Subcutaneous abdominal adipose tissue (tissue), 5 donors: ENCODE measurements around the gene HSP90B1.

Source experiments
- H3K27ac ChIP-seq: one replicate; pipeline ENCODE4 v1.7.0; 2013; ENCODE audit warnings: low read depth, mild to moderate bottlenecking, inconsistent platforms, low read length, moderate library complexity
- H3K27me3 ChIP-seq, 5 donors: one replicate each; pipeline ENCODE4 v1.7.0; 2013; ENCODE audit warnings: low read length in 5 of 5, inconsistent platforms in 1 of 5; ENCODE audit not compliant: control insufficient read depth in 5 of 5, insufficient read depth in 4 of 5
- H3K36me3 ChIP-seq, 5 donors: one replicate each; pipeline ENCODE4 v1.7.0; 2013; ENCODE audit warnings: low read length in 5 of 5; ENCODE audit not compliant: control insufficient read depth in 5 of 5, insufficient read depth in 5 of 5
- H3K4me1 ChIP-seq, 5 donors: one replicate each; pipeline ENCODE4 v1.7.0; 2013; ENCODE audit warnings: low read length in 5 of 5, mild to moderate bottlenecking in 3 of 5, moderate library complexity in 1 of 5; ENCODE audit not compliant: control insufficient read depth in 5 of 5, insufficient read depth in 5 of 5
- H3K4me3 ChIP-seq, 5 donors: one replicate each; pipeline ENCODE4 v1.7.0; 2013; ENCODE audit warnings: low read length in 5 of 5, low read depth in 1 of 5
- H3K9ac ChIP-seq, 5 donors: one replicate each; pipeline ENCODE4 v1.7.0; 2013; ENCODE audit warnings: low read length in 5 of 5, mild to moderate bottlenecking in 4 of 5, moderate library complexity in 3 of 5
- H3K9me3 ChIP-seq, 5 donors: one replicate each; pipeline ENCODE4 v1.7.0; 2013; ENCODE audit warnings: low read length in 5 of 5; ENCODE audit not compliant: control insufficient read depth in 5 of 5
- donor health status: healthy.
- donor health status: healthy.
- donor health status: healthy.
- donor health status: healthy.
- donor health status: healthy.

Gene HSP90B1

DNA sequence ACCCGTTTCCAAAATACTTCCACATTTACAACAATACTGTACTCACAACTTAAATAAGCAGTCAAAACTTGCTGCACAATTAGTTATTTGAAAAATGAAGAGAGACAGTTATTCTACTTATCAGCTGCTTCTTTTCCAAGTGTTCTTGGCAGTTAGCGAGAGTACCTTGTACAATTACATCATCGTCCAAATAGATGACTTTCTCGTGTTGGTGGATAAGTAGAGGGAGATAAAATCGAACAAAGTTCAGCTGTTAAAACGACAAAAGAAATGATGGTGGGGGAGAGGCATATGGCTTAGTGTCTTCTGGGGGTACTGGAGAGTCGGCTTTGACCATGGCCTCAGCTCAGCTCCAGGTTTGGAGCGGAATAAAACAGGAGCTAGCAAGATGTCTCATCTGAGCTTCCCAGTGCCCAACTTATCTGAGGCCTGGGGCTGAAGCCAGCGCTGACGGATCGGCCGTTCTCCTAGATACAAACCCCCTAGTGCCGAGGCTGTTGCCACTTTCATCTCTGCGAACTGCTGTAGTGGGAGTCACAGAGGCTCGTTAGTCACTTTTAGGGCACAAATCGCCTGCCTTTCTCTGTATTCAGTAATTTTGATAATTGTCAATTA is 67.2 kb downstream of the HSP90B1 start:
- Histone ChIP-seq H3K27me3 (peaks cover 0 to 8% (median 0%) of the 10 kb centered on the region in 5 donors), H3K9me3 (no peaks in the 10 kb centered on the region), H3K4me1 (peaks cover 0 to 7% (median 0%) of the 10 kb centered on the region in 5 donors), H3K27ac (no peak overlapping the region), H3K36me3 (no peaks in the 10 kb centered on the region), H3K9ac (no peak overlapping the region), H3K4me3 (peak overlapping the region in 1 of 5 donors; percentile 25)
